ENCODE data around the gene VAMP7.
"Not testable (repeated sequence)": the region's sequence is repeated elsewhere in the genome, so short reads cannot be mapped to it uniquely, and the experiment has no call there.

The VAMP7 gene

GRCh38 chrX:155923200-155923599 is 42.1 kb downstream of the VAMP7 start:
- no peak for DNase-seq

GRCh38 chrX:155930852-155931618 is 49.9 kb downstream of the VAMP7 start:
- DNase-seq: not testable (repeated sequence)

GRCh38 chrX:155938132-155938531 is 57.0 kb downstream of the VAMP7 start:
- DNase-seq: no peak

- no peak for DNase-seq
Observed at GRCh38 chrX:155949098-155949497, 68.0 kb downstream of the VAMP7 start.

GRCh38 chrX:155951237-155951789 is 70.2 kb downstream of the VAMP7 start:
- DNase-seq: no peak

GRCh38 chrX:155953055-155953454 is 71.9 kb downstream of the VAMP7 start:
- DNase-seq: no peak

- no peak for DNase-seq
Observed at GRCh38 chrX:155954793-155955192, 73.6 kb downstream of the VAMP7 start.

- DNase-seq: no peak
Observed at GRCh38 chrX:155956099-155956498, 75.0 kb downstream of the VAMP7 start.

- no peak for DNase-seq
Observed at GRCh38 chrX:155956649-155957048, 75.5 kb downstream of the VAMP7 start.

- DNase-seq: no peak
Observed at GRCh38 chrX:155957843-155958242, 76.7 kb downstream of the VAMP7 start.

GRCh38 chrX:155959018-155959587 is 78.0 kb downstream of the VAMP7 start:
- DNase-seq: no peak

GRCh38 chrX:155962906-155963305 is 81.8 kb downstream of the VAMP7 start:
- DNase-seq: no peak

- DNase-seq: no peak
Observed at GRCh38 chrX:155966876-155967275, 85.7 kb downstream of the VAMP7 start.

- DNase-seq: no peak
Observed at GRCh38 chrX:155967653-155968325, 86.6 kb downstream of the VAMP7 start.

- no peak for DNase-seq
Observed at GRCh38 chrX:155968326-155968661, 87.1 kb downstream of the VAMP7 start.

GRCh38 chrX:155968791-155969190 is 87.6 kb downstream of the VAMP7 start:
- no peak for DNase-seq

GRCh38 chrX:155971658-155972057 is 90.5 kb downstream of the VAMP7 start:
- not testable (repeated sequence) for DNase-seq

GRCh38 chrX:155972241-155972640 is 91.1 kb downstream of the VAMP7 start:
- not testable (repeated sequence) for DNase-seq

- no peak for DNase-seq
Observed at GRCh38 chrX:155983326-155983725, 102.2 kb downstream of the VAMP7 start.

GRCh38 chrX:155985208-155985607 is 104.1 kb downstream of the VAMP7 start:
- DNase-seq: no peak

- not testable (repeated sequence) for DNase-seq
Observed at GRCh38 chrX:155986995-155987394, 105.8 kb downstream of the VAMP7 start.

GRCh38 chrX:155988859-155989258 is 107.7 kb downstream of the VAMP7 start:
- DNase-seq: no peak

Data from hippocampal formation (tissue), 2 donors.